GM10266 (cell line): ENCODE data around the gene GSG1L.

Source experiments
- DNase-seq: peaks from one replicate; pipeline ENCODE4 v3.0.0; 2012; ENCODE audit errors: extremely low spot score
- TF ChIP-seq, protein P1 (sequence below): IDR thresholded peaks from 2 replicates; pipeline ENCODE4 v1.5.1; 2012; ENCODE audit warnings: mild to moderate bottlenecking, low read depth; ENCODE audit not compliant: control insufficient read depth, insufficient read depth; ENCODE audit errors: missing control alignments

Gene GSG1L

DNA sequence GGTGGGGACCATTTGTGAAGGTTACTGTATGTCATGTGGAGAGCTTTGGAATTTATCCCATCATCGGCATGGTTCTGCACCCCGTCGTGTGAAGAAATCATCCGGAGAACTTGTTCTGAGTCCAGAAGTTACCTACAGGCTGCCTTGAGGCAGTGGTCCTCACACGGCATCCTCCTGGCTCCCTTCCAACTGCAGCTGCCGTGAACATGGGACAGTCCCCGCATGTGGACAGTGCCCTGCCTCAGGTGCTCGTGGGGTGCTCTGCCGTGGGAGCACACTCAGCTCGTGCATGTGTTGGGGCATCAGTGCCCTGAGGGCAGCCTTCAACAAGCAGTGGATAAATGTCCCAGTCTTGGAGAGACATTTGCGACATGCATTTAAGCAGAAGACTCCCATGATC, 324.9 kb downstream of the GSG1L start:
- TF ChIP-seq, protein P1, sequence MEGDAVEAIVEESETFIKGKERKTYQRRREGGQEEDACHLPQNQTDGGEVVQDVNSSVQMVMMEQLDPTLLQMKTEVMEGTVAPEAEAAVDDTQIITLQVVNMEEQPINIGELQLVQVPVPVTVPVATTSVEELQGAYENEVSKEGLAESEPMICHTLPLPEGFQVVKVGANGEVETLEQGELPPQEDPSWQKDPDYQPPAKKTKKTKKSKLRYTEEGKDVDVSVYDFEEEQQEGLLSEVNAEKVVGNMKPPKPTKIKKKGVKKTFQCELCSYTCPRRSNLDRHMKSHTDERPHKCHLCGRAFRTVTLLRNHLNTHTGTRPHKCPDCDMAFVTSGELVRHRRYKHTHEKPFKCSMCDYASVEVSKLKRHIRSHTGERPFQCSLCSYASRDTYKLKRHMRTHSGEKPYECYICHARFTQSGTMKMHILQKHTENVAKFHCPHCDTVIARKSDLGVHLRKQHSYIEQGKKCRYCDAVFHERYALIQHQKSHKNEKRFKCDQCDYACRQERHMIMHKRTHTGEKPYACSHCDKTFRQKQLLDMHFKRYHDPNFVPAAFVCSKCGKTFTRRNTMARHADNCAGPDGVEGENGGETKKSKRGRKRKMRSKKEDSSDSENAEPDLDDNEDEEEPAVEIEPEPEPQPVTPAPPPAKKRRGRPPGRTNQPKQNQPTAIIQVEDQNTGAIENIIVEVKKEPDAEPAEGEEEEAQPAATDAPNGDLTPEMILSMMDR, result no peak

More for the DNA sequence above, 324.9 kb downstream of the GSG1L start:
- DNase-seq, result no peak
